GM21528 (cell line): ENCODE data around the gene THBD.
"Not testable (repeated sequence)": the region's sequence is repeated elsewhere in the genome, so short reads cannot be mapped to it uniquely, and the experiment has no call there.

Experiments used
- ATAC-seq: cut with Tn5 transposase; IDR thresholded peaks from one replicate; pipeline ENCODE4 v1.9.1; 2021; ENCODE audit warnings: mild to moderate bottlenecking, moderate library complexity; ENCODE audit not compliant: unreplicated experiment, low FRiP score

Gene THBD

DNA sequence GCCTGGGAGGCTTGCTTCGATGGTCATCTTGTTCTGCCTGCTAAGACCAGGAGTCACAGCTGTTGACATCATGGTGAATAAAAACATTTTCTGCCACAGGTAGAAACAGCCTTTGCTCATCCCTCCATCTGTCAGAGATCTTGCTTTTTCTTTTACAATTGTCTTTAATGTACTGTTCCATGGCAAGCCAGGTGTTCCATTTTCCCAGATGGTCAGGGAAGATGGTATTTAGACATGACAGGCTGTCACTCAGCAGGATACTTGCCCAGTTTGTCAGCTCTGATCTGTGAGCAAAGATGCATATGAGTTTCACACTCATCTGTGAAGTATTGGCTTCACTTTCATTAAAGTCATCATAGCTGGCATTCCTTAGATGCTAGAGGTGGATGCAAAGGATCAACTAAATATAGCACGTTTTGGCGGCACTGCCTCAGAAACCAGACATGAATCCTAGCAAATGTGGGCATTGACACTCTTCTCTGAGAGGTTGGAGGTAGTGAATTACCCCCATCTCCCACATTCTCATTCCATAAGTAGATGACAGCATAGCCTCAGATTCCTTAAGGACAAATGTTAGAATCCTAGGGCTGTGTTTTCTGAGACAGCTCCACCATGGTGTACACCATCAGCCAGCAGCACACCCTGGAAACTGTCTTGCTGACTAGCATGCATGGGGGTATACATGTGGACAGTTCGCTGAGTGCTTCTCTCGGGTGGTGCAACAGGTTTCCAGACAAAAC lies 10.2 kb downstream of the THBD start:
- no peak for ATAC-seq

DNA sequence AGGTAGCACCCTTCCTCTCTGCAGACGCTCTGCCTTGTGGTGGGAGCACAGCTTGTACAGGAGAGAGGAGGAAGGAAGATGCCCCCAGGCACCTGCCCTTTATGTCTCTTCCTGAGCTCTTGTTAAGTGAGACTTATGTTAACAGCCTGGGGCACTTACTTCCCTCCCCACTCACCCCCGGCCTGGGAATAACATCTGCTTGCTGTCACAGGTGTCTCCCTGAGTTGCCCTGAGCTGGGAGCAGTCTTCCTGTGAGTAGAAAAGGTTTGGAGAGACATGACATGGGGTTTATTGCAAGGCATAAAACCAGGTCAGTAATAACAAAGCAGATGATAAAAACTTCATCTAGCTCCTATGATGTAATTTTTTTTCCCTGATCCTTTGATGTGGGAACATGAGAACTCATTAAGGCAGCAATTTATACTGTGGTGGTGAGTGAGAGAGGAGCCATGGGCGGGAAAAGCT lies 12.4 kb downstream of the THBD start:
- no peak for ATAC-seq

GRCh38 chr20:23036371-23036770 lies 13.1 kb downstream of the THBD start:
- no peak for ATAC-seq

GRCh38 chr20:23035731-23036130 lies 13.7 kb downstream of the THBD start:
- no peak for ATAC-seq

DNA sequence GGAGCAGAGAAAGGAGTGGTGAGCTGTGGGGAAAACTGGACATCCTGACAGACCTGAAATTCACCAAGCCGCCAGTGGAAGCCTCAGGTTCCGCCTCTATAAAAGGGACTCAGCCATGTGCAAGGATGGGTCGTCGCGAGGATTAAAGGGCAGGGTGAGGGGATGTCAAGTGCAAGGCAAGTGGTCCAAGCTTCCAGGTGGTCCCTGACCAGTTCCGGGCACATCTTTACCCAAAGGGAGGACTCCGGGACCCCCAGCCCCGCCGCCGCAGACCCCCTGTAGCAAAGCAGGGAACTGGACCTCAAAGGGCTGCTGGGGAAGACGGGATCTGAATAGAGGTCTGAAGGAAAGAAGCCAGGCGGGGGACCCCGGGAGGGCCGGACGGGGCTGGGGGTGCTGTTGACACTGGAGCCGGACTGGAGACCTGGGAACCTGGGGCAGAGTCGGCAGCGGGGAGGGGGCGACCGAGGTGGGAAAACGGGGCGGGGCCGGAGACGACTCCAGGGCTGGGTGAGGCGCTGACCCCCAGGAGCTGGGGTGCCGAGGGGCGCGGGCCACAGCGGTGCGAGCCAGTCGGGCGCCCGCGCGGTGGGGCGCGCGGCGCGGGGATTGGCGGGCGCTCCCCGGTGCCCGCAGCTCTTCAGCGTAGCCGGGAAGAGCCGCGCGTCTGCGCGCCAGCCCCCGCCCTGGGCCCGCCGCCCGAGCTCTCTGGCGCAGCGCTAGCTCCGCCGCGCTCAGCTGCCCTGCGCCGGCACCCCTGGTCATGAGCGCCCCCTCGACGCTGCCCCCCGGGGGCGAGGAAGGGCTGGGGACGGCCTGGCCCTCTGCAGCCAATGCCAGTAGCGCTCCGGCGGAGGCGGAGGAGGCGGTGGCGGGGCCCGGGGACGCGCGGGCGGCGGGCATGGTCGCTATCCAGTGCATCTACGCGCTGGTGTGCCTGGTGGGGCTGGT lies 14.5 kb downstream of the THBD start, which contains the start of gene SSTR4:
TSS of gene SSTR4 (plus strand) at position 592 of the 951 bp plus-strand sequence. CDS start at position 764, 172 bp downstream.
- ATAC-seq = no peak

- no peak for ATAC-seq
These were observed 15.6 kb downstream of the THBD start for GRCh38 chr20:23033918-23034317.

GRCh38 chr20:23032750-23033078 lies 16.8 kb downstream of the THBD start:
- ATAC-seq = no peak

GRCh38 chr20:23032056-23032749 lies 17.3 kb downstream of the THBD start:
- ATAC-seq = no peak

GRCh38 chr20:23031346-23031745 lies 18.1 kb downstream of the THBD start:
- ATAC-seq = no peak

DNA sequence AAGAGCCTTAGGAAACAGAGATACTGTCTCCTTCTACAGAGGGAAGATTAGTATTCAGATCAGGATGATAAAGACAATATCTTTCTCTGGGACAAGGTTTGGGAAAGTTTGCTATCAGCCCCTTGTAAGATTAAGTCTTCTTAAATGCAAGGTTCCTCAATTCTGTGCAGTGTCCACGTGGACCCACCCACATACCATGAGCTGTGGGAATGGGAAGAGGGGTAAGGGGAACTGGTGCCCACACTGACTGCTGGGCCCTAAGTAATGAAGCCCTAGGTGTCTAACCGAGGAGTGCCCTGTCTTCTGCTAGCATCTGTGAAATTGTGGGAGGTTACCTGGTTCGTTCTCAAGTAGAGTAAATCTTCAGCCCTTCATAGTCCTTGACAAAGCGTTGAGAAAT lies 20.1 kb downstream of the THBD start:
- no peak for ATAC-seq

- no peak for ATAC-seq
These were observed 21.1 kb downstream of the THBD start for GRCh38 chr20:23028392-23028791.

- ATAC-seq = no peak
These were observed 21.8 kb downstream of the THBD start for GRCh38 chr20:23027721-23028120.

DNA sequence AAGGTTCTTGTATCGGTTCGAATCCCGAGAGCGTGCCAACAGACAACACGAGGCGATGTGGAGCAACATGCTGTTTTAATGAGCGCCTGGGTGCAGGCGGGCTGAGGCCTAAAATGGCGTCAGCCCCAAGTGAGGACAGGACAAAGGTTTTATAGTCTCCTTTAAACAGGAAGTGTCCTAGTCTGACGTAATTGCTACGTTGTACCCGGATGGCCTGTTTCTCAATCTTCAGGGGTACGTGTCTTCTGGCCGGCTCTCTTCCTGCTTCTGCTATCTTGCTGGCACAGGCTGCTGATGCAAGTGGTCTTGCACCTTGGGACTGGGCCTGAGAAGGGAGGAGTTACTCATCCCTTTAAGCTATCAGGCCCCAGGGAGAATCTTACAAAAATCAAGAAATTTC lies 24.0 kb downstream of the THBD start:
- not testable (repeated sequence) for ATAC-seq

DNA sequence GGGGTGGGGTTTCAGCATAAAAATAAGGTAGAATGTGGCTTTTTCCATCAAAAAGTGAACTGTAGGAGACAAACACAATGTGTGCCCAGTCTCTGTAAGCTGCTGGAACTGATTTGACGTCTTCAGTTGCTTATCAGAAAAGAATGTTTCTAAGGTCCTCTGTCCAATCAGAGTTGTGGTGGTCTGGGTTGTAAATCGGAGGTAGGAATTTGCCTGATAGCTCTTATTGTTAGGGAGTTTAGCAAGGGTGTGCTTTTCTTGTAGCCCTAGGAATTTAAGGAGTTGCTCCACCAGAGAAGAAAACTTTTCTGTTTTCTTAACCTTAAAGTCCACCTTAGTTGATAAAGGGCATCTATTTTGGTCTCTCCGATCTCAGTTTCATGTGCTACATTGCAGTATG lies 24.8 kb downstream of the THBD start:
- ATAC-seq = no peak

DNA sequence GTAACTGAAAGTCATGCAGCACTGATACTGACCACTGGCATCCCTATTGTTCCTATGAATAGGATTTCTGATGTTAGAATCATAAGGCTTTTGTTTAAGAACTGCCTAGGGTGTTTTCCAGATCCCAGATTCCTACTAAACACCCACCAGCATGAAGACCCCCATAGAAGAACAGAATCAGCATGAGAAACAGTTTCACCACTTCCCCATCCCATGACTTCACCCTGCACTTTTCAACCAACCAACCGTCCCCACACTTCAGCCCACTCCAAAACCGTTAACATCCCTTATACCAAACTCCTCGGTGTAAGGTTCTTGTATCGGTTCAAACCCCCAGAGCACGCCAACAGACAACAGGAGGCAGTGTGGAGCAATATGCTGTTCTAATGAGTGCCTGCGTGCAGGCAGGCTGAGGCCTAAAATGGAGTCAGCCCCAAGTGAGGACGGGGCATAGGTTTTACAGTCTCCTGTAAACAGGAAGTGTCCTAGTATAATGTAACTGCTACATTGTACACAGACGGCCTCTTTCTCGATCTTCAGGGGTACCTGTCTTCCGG lies 25.8 kb downstream of the THBD start:
- ATAC-seq = no peak

- ATAC-seq = no peak
These were observed 26.6 kb downstream of the THBD start for GRCh38 chr20:23022849-23023248.

GRCh38 chr20:23021951-23022350 lies 27.5 kb downstream of the THBD start:
- ATAC-seq = no peak

DNA sequence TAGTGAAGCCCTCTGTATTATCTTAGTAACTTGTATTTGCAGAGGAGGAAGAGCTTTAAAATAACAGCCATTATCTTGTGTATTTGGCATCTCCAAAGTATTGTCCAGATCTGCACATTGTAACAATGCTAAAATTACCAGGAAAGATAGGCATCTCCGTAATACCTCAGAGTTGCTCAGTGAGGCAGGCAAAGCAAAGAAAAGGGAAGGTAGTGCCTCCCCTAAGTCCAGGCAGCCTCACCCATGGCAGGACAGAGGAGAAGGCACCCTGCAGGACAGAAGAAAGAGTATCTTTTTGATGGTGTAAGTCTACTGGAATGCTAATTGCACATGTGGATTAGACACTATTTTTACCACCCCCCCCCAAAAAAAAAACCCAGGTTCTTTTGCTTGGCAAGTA lies 27.9 kb downstream of the THBD start:
- no peak for ATAC-seq

DNA sequence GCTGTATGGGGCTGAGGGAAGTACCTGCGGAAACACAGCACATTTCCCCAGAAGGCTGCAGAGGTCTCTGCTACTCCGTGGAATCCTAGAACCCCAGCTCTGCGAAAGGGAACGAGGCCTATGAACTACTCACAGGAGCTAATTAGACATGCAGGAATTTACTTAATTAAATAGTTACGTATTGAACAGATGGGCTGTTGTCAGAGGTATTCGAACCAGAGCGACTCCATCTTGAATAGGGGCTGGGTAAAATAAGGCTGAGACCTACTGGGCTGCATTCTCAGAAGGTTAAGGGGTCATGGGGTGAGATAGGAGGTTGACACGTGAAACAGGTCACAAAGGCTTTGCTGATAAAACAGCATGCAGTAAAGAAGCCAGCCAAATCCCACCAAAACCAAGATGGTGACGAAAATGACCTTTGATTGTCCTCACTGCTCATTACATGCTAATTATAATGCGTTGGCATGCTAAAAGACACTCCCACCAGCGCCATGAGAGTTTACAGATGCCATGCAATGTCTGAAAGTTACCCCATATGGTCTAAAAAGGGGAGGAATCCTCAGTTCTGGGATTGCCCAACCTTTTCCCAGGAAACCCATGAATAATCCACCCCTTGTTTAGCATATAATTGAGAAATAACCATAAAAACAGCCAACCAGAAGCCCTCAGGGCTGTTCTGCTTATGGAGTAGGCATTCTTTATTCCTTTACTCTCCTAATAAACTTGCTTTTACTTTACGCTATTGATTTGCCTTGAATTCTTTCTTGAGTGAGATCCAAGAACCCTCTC lies 29.0 kb downstream of the THBD start:
- ATAC-seq = no peak

GRCh38 chr20:23019403-23019802 lies 30.1 kb downstream of the THBD start:
- ATAC-seq = no peak
